HG02798 (cell line): ENCODE data around the gene DNASE1L1.

Source experiments
- ATAC-seq: cut with Tn5 transposase; IDR thresholded peaks from one replicate; pipeline ENCODE4 v1.9.1; 2021; ENCODE audit warnings: mild to moderate bottlenecking; ENCODE audit not compliant: unreplicated experiment, poor library complexity

DNASE1L1 gene

GRCh38 chrX:154355094-154355775, 53.8 kb downstream of the DNASE1L1 start:
- ATAC-seq: no peak

DNA sequence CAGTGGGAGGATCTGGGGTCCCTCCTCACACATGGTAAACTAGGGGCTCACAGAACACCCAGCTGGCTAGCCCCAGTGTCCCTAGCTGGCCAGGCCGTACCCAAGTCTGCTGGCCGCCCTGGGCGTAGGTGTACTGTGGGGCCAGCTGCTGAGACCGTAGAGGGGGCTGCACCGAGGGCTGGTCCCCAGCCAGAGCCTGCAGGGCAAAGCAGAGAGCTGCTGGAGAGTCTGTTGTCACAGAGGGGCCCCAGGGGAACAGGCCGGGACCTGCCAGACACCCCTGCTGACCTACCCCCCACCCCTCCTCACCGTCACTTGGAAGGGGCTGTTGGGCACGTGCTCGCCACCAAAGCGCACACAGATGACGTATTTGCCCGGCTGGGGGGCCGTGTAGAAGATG, 54.5 kb downstream of the DNASE1L1 start:
- ATAC-seq: no peak

DNA sequence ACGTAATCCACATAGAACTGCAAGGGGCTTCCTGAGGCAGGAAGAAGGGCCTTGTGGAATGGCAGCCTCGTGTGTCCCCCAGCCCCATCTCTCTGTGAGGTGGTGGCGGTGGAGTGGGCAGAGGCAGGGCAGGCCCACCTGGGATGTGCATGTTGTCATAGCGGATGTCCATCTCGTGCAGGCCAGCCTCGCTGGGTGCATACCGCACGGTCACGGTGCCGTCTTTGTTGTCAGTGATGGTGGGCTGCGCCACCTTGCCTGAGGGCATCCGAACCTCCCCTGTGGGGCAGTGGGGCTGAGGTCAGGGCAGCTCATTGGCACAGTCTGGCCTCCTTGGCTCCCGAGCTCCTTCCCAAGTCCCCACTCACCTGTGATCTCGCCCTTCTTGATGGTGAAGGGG, 55.0 kb downstream of the DNASE1L1 start:
- no peak for ATAC-seq

DNA sequence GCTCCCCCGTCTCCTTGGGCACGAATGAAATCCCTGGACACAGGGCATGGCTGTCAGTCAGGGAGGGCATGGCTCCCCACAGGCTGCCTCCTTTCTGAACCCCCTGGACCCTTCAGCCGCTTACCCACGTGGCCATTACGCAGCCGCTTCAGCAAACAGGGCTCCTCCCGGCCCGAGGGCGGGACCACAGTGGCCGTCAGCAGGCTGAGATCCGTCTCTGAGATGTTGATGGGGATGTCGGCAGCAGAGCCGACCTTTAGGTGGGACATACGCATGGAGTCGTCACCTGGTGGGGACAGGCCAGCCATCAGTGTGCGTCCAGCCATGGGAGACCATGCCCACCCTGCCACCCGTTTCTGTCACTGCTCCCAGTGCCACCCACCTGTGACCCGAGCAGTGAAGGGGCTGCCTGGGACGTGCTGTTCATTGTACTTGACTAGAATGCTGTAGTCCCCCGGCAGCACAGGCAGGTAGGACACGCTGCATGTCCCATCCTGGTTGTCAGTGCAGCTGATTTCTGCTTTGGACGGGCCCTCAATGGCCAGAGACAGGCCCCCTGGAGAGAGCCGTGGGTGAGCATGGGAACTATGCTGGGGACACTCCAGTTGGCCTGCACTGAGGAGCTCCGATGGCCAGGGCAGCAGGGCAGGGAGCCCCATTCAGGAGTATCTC, 55.7 kb downstream of the DNASE1L1 start:
- no peak for ATAC-seq

DNA sequence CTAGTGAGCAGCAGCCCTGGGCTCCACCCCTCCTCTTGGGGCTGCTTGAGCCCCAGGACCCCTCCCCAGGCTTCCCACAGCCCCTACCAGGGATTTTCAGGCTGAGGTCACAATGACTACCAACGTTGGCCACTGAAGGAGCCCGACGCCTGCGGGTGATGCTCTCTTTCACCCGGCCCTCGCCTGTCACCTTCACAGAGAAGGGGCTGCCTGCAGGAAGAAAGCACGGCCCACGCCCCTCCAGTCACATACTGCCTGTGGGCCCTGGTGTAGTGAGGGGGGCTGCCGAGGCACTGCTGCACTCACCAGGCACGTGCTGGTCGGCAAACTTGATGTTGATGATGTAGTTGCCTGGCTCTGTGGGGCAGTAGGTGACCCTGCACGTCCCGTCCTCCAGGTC, 56.6 kb downstream of the DNASE1L1 start:
- no peak for ATAC-seq

DNA sequence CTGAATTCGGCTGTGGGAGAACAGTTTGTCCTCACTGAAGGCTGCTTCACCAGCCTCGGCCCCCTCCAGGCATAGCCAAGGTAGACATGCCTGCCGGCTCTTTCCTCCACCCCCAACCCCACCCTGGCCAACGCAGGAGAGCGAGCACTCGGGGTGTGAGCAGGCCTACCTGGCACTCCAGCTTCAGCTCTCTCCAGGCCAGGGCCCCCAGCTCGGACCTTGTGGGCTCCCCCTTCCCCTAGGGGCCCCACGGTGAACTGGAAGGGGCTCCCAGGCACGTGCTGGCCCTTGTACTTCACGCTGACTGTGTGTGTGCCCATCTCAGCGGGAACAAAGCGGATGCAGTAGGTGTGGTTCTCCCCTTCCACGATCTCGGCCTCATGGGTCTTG, 57.0 kb downstream of the DNASE1L1 start:
- no peak for ATAC-seq
